KMS-11 (cell line): ENCODE measurements around the gene RGSL1.

Experiments
- H2AFZ ChIP-seq: fragments of 200-600 bp; sonication (generic); 2 replicates; pipeline ENCODE4 v1.6.1; 2016; ENCODE audit warnings: antibody characterized with exemption, mixed run types, low read depth
- H3K27ac ChIP-seq: fragments of 200-600 bp; sonication (generic); 2 replicates; pipeline ENCODE4 v1.6.1; 2016; ENCODE audit warnings: mild to moderate bottlenecking, mixed run types
- H3K27me3 ChIP-seq: fragments of 200-600 bp; sonication (generic); 2 replicates; pipeline ENCODE4 v1.6.1; 2017; ENCODE audit warnings: mild to moderate bottlenecking, low read depth, mixed run types, moderate library complexity; ENCODE audit not compliant: insufficient read depth
- H3K36me3 ChIP-seq: fragments of 200-600 bp; sonication (generic); 2 replicates; pipeline ENCODE4 v1.6.1; 2017; ENCODE audit warnings: mild to moderate bottlenecking, mixed run types; ENCODE audit not compliant: insufficient read depth
- H3K4me1 ChIP-seq: fragments of 200-600 bp; sonication (generic); 2 replicates; pipeline ENCODE4 v1.6.1; 2016; ENCODE audit warnings: mild to moderate bottlenecking, low read depth, mixed run types; ENCODE audit not compliant: poor library complexity, severe bottlenecking
- H3K4me2 ChIP-seq: fragments of 200-600 bp; sonication (generic); 2 replicates; pipeline ENCODE4 v1.7.0; 2016; ENCODE audit warnings: mild to moderate bottlenecking, mixed run types
- H3K4me3 ChIP-seq: fragments of 200-600 bp; sonication (generic); IDR thresholded peaks from 2 replicates; pipeline ENCODE4 v1.6.1; 2017; ENCODE audit warnings: low read depth, low read length, mixed read lengths; ENCODE audit not compliant: insufficient read depth
- H3K79me2 ChIP-seq: fragments of 200-600 bp; sonication (generic); 2 replicates; pipeline ENCODE4 v1.6.1; 2016; ENCODE audit warnings: low read depth, mixed run types; ENCODE audit not compliant: insufficient read depth
- H3K9ac ChIP-seq: fragments of 200-600 bp; sonication (generic); 2 replicates; pipeline ENCODE4 v1.6.1; 2016; ENCODE audit warnings: mild to moderate bottlenecking, mixed run types
- H4K20me1 ChIP-seq: fragments of 200-600 bp; sonication (generic); 2 replicates; pipeline ENCODE4 v1.6.1; 2016; ENCODE audit warnings: mild to moderate bottlenecking, mixed run types; ENCODE audit not compliant: insufficient read depth
- TF ChIP-seq, protein P1 (sequence below): fragments of 200-600 bp; sonication (generic); conservative IDR thresholded peaks from 2 replicates; pipeline ENCODE4 v1.6.1; 2017; ENCODE audit warnings: low read depth, mild to moderate bottlenecking, antibody characterized with exemption, low read length, moderate library complexity, mixed read lengths

RGSL1 gene

DNA sequence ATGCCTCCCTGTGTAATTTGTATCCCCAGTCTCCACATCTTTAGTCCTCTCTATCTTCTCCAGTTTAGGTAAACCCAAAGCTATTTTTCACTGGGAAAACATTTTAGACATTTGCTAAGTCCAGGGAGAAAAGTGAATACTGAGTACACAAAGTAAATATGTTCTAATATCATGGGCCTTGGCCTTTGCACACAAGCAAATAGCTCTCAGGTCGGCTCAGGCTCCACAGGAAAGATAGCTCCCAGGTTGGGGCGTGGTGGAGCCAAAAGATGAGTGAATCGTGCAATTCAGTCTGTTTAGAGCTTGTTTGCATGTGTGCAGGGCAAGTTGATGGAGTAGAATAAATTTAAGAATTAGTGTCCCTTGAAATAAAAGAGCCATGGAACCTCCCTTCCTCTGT is 7.9 kb downstream of the RGSL1 start:
- H3K4me3 ChIP-seq: no peak overlapping the region
- TF ChIP-seq, protein P1, sequence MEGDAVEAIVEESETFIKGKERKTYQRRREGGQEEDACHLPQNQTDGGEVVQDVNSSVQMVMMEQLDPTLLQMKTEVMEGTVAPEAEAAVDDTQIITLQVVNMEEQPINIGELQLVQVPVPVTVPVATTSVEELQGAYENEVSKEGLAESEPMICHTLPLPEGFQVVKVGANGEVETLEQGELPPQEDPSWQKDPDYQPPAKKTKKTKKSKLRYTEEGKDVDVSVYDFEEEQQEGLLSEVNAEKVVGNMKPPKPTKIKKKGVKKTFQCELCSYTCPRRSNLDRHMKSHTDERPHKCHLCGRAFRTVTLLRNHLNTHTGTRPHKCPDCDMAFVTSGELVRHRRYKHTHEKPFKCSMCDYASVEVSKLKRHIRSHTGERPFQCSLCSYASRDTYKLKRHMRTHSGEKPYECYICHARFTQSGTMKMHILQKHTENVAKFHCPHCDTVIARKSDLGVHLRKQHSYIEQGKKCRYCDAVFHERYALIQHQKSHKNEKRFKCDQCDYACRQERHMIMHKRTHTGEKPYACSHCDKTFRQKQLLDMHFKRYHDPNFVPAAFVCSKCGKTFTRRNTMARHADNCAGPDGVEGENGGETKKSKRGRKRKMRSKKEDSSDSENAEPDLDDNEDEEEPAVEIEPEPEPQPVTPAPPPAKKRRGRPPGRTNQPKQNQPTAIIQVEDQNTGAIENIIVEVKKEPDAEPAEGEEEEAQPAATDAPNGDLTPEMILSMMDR: no peak
- H3K9ac ChIP-seq: no peak overlapping the region

DNA sequence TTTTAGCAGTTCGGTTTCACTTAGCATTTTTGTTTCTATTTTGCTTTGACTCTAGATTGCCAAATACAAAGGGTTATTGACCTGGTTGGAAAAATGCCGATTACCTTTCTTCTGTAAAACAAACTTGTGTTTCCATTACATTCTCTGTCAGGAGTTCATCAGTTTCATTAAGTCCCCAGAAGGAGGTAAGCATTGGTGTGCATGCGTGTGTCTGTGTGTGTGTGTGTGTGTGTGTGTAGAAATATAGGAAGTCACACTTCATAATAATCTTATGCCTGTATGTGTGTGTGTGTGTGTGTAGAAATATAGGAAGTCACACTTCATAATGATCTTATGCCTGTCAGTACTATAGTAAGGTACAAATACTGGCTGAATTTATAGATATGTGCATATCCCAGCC is 10.0 kb downstream of the RGSL1 start:
- Histone ChIP-seq H3K27me3 (no peaks in the 10 kb centered on the region), H3K4me2 (no peak overlapping the region; the same call in 1 of the 2 replicates)
- TF ChIP-seq, protein P1: no peak

More for the DNA sequence above, 7.9 kb downstream of the RGSL1 start:
- H3K4me1 ChIP-seq: peaks cover 11% of the 10 kb centered on the region
- no peak overlapping the region for H3K27ac ChIP-seq
- H3K27me3 ChIP-seq: no peaks in the 10 kb centered on the region
- no peak overlapping the region for H2AFZ ChIP-seq
- no peaks in the 10 kb centered on the region for H4K20me1 ChIP-seq
- no peak overlapping the region for H3K4me2 ChIP-seq
- H3K36me3 ChIP-seq: no peaks in the 10 kb centered on the region
- no peaks in the 10 kb centered on the region for H3K79me2 ChIP-seq

DNA sequence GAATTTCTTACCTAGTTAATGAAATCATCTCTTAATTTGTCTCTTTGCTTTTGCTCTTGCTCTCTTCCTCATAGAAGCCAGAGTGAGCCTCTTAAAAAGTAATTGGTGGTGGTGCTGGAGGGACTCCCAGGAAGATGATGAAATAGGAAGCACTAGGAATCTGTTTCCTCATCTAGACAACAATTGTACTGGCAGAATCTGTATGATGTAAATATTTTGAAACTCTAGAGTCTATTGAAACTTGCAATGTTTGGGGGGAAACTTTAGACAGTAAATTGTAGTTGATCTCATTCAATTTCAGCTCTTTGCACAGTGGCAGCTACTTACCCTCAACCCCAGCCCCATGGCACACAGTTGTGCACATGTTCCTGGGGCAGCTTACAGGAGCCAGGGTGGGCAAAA is 10.6 kb downstream of the RGSL1 start:
- Histone ChIP-seq H3K27ac (no peak overlapping the region), H3K4me3 (no peak overlapping the region), H4K20me1 (no peaks in the 10 kb centered on the region), H3K27me3 (no peaks in the 10 kb centered on the region), H3K4me1 (peaks cover 11% of the 10 kb centered on the region), H3K36me3 (no peaks in the 10 kb centered on the region), H3K79me2 (no peaks in the 10 kb centered on the region), H2AFZ (no peak overlapping the region; the same call in 1 of the 2 replicates), H3K4me2 (no peak overlapping the region), H3K9ac (no peak overlapping the region)
- TF ChIP-seq, protein P1: no peak

More for the DNA sequence above, 10.0 kb downstream of the RGSL1 start:
- H3K4me1 ChIP-seq: peaks cover 11% of the 10 kb centered on the region
- H4K20me1 ChIP-seq: no peaks in the 10 kb centered on the region
- no peak overlapping the region for H3K27ac ChIP-seq
- H3K79me2 ChIP-seq: no peaks in the 10 kb centered on the region
- H3K4me3 ChIP-seq: no peak overlapping the region
- H3K9ac ChIP-seq: no peak overlapping the region
- no peaks in the 10 kb centered on the region for H3K36me3 ChIP-seq
- no peak overlapping the region for H2AFZ ChIP-seq

DNA sequence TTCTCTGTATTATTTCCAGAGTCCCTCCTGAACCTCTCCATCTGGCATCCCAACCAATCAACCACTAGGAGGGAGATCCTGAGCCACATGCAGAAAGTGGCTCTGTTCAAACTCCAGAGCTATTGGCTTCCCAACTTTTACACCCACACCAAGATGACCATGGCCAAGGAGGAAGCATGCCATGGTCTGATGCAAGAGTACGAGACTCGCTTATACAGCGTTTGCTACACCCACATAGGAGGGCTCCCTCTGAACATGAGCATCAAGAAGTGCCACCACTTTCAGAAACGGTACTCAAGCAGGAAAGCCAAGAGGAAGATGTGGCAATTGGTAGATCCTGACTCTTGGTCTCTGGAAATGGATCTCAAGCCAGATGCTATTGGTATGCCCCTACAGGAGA is 23.6 kb downstream of the RGSL1 start:
- H3K79me2 ChIP-seq: no peaks in the 10 kb centered on the region
- no peaks in the 10 kb centered on the region for H3K36me3 ChIP-seq
- H3K9ac ChIP-seq: no peak overlapping the region
- H3K4me2 ChIP-seq: no peak overlapping the region
- TF ChIP-seq, protein P1: no peak
- H3K27ac ChIP-seq: no peak overlapping the region
- H2AFZ ChIP-seq: no peak overlapping the region
- no peaks in the 10 kb centered on the region for H3K27me3 ChIP-seq
- no peaks in the 10 kb centered on the region for H3K4me1 ChIP-seq
- no peaks in the 10 kb centered on the region for H4K20me1 ChIP-seq
- H3K4me3 ChIP-seq: no peak overlapping the region
